Calu3 (cell line): ENCODE results near the gene PCGF6. TPM values are rescaled to one million over a fixed set of nuclear protein-coding genes. Genes with fewer than 3 reads are reported as not detected.

Source experiments
- BruUV-seq: library from RNA; stranded (reverse); fragments of 400-500 nt; replicated peaks from 2 replicates; lab custom pipeline; 2021; lab: Mats Ljungman, UMichigan
- CTCF ChIA-PET: fragments of 300-600 bp; sonication (Branson Sonifier 250); formaldehyde crosslinking; loops from one replicate; lab custom pipeline; 2022; ENCODE audit warnings: antibody characterized with exemption; lab: Charles Lee
- DNase-seq: peaks from one replicate; pipeline ENCODE4 v3.0.0; 2022
- H3K27ac Mint-ChIP-seq: one replicate; pipeline ENCODE4 v1.8.0; 2022; ENCODE audit warnings: mixed read lengths; ENCODE audit not compliant: unreplicated experiment
- H3K27me3 Mint-ChIP-seq: one replicate; pipeline ENCODE4 v1.8.0; 2022; ENCODE audit warnings: mixed read lengths; ENCODE audit not compliant: unreplicated experiment
- H3K36me3 Mint-ChIP-seq: one replicate; pipeline ENCODE4 v1.8.0; 2022; ENCODE audit warnings: mild to moderate bottlenecking, moderate library complexity, mixed read lengths; ENCODE audit not compliant: insufficient read depth, unreplicated experiment
- H3K4me1 Mint-ChIP-seq: one replicate; pipeline ENCODE4 v1.8.0; 2022; ENCODE audit warnings: mild to moderate bottlenecking, low read depth, mixed read lengths; ENCODE audit not compliant: unreplicated experiment
- H3K4me3 Mint-ChIP-seq: one replicate; pipeline ENCODE4 v1.8.0; 2022; ENCODE audit warnings: mild to moderate bottlenecking, low read depth, moderate library complexity, mixed read lengths; ENCODE audit not compliant: unreplicated experiment
- H3K9me3 Mint-ChIP-seq: one replicate; pipeline ENCODE4 v1.8.0; 2022; ENCODE audit warnings: low read depth, mixed read lengths; ENCODE audit not compliant: unreplicated experiment
- CTCF ChIP-seq: fragments of 200-600 bp; IDR thresholded peaks from one replicate; pipeline ENCODE4 v1.8.0; 2022; ENCODE audit warnings: antibody characterized with exemption; ENCODE audit not compliant: unreplicated experiment
- intact Hi-C: fragments of 100-400 bp; cut with micrococcal nuclease; formaldehyde crosslinking; loops from one replicate; pipeline ENCODE4 v1.10.0; 2022; ENCODE audit not compliant: unreplicated experiment
- total RNA-seq: library from RNA; stranded (reverse); gene quantifications from 2 replicates; pipeline ENCODE4 v1.2.3, GENCODE V29; 2022

The PCGF6 gene
- total RNA-seq, 1 experiment from 2014 or later: 4.8 TPM

GRCh38 chr10:103277713-103278536 lies 73.0 kb downstream of the PCGF6 start:
- Mint-ChIP-seq H3K4me3 (peak overlapping the region; percentile 74), H3K27me3 (peaks cover 73% of the 10 kb centered on the region), H3K4me1 (peaks cover 3% of the 10 kb centered on the region), H3K36me3 (peaks cover 8% of the 10 kb centered on the region), H3K27ac (no peak overlapping the region), H3K9me3 (no peaks in the 10 kb centered on the region)
- intact Hi-C loops: no loop called here
- BruUV-seq: no TSS peak
- CTCF ChIA-PET: no interaction called here
- no peak for DNase-seq
- no peak for TF ChIP-seq CTCF

GRCh38 chr10:103276896-103277712 lies 73.8 kb downstream of the PCGF6 start, which contains the start of gene INA:
Gene INA, plus strand, starts transcription at chr10:103277138. Its CDS starts 74 bp downstream, at chr10:103277212.
- H3K4me3 Mint-ChIP-seq: peak within 1 kb of the TSS; percentile 74
- TF ChIP-seq CTCF: no peak
- H3K36me3 Mint-ChIP-seq: peaks cover 8% of the 10 kb centered on the region
- no peak within 1 kb of the TSS for H3K27ac Mint-ChIP-seq
- no TSS peak for BruUV-seq
- CTCF ChIA-PET: interaction anchor here (0.5 kb wide), 1 partner anchor 128 kb away, joined by 6 read pairs; no protein-coding TSS in a partner anchor
- intact Hi-C loops: no loop called here
- H3K9me3 Mint-ChIP-seq: no peaks in the 10 kb centered on the region
- DNase-seq: peak; percentile 20
- H3K4me1 Mint-ChIP-seq: peaks cover 7% of the 10 kb centered on the region
- H3K27me3 Mint-ChIP-seq: peaks cover 65% of the 10 kb centered on the region

GRCh38 chr10:103276251-103276895 lies 74.6 kb downstream of the PCGF6 start:
- CTCF ChIA-PET: interaction anchor here (0.5 to 0.6 kb wide), 2 partner anchors 127 to 380 kb away, joined by 3 to 6 read pairs; no protein-coding TSS in a partner anchor
- peaks cover 7% of the 10 kb centered on the region for H3K4me1 Mint-ChIP-seq
- TF ChIP-seq CTCF: no peak
- peaks cover 58% of the 10 kb centered on the region for H3K27me3 Mint-ChIP-seq
- H3K36me3 Mint-ChIP-seq: peaks cover 8% of the 10 kb centered on the region
- no peak overlapping the region for H3K27ac Mint-ChIP-seq
- H3K9me3 Mint-ChIP-seq: no peaks in the 10 kb centered on the region
- BruUV-seq: no TSS peak
- intact Hi-C loops: no loop called here
- peak overlapping the region; percentile 74 for H3K4me3 Mint-ChIP-seq
- no peak for DNase-seq

GRCh38 chr10:103273041-103273441 lies 77.9 kb downstream of the PCGF6 start:
- no peaks in the 10 kb centered on the region for H3K9me3 Mint-ChIP-seq
- TF ChIP-seq CTCF: no peak
- BruUV-seq: no TSS peak
- no peak overlapping the region for H3K4me3 Mint-ChIP-seq
- H3K36me3 Mint-ChIP-seq: peaks cover 8% of the 10 kb centered on the region
- CTCF ChIA-PET: interaction anchor here (0.6 kb wide), 1 partner anchor 25 kb away, joined by 3 read pairs; no protein-coding TSS in a partner anchor
- peaks cover 26% of the 10 kb centered on the region for H3K27me3 Mint-ChIP-seq
- intact Hi-C loops: no loop called here
- peak; percentile 10 for DNase-seq
- no peak overlapping the region for H3K27ac Mint-ChIP-seq
- H3K4me1 Mint-ChIP-seq: peaks cover 7% of the 10 kb centered on the region
